SK-N-SH treated with all-trans-retinoic acid at 6 μM for 48 hours (cell line): ENCODE results near the gene ZNF708.
"Not testable (repeated sequence)": the region's sequence is repeated elsewhere in the genome, so short reads cannot be mapped to it uniquely, and the experiment has no call there.

Experiments
- ATAC-seq: fragments of 200-7000 bp; cut with Tn5 transposase; 3 replicates; pipeline ENCODE4 v1.9.1; 2020; ENCODE audit warnings: mild to moderate bottlenecking, moderate library complexity
- ARNTL ChIP-seq: fragments of 450-650 bp; formaldehyde crosslinking; IDR thresholded peaks from 2 replicates; pipeline ENCODE4 v1.5.0; 2020; ENCODE audit warnings: low read depth, mild to moderate bottlenecking, moderate library complexity, borderline replicate concordance
- BACH2 ChIP-seq: fragments of 250-450 bp; sonication (Bioruptor Pico); IDR thresholded peaks from 2 replicates; pipeline ENCODE4 v1.9.0; 2021; ENCODE audit warnings: mild to moderate bottlenecking, borderline replicate concordance
- ESRRG ChIP-seq: fragments of 250-450 bp; sonication (Bioruptor Pico); IDR thresholded peaks from 2 replicates; pipeline ENCODE4 v1.6.1; 2021; ENCODE audit warnings: mild to moderate bottlenecking
- GLIS3 ChIP-seq: fragments of 250-450 bp; sonication (Bioruptor Pico); IDR thresholded peaks from 2 replicates; pipeline ENCODE4 v1.5.0; 2020; ENCODE audit warnings: mild to moderate bottlenecking, moderate library complexity
- ISL1 ChIP-seq: fragments of 250-450 bp; sonication (Bioruptor Pico); IDR thresholded peaks from 2 replicates; pipeline ENCODE4 v2.1.2; 2022; ENCODE audit warnings: mild to moderate bottlenecking, moderate library complexity
- OSR1 ChIP-seq: fragments of 250-450 bp; sonication (Bioruptor Pico); IDR thresholded peaks from 2 replicates; pipeline ENCODE4 v1.8.0; 2022; ENCODE audit warnings: moderate library complexity, mild to moderate bottlenecking, inconsistent platforms
- PPARA ChIP-seq: fragments of 250-450 bp; sonication (Bioruptor Pico); IDR thresholded peaks from 2 replicates; pipeline ENCODE4 v1.5.0; 2020; ENCODE audit warnings: mild to moderate bottlenecking, borderline replicate concordance
- RARB ChIP-seq: fragments of 250-450 bp; sonication (Bioruptor Pico); IDR thresholded peaks from 2 replicates; pipeline ENCODE4 v1.8.0; 2021; ENCODE audit warnings: mild to moderate bottlenecking, moderate library complexity
- SNAI2 ChIP-seq: fragments of 250-450 bp; sonication (Bioruptor Pico); IDR thresholded peaks from 2 replicates; pipeline ENCODE4 v1.5.0; 2020; ENCODE audit warnings: mild to moderate bottlenecking, moderate library complexity
- TCF4 ChIP-seq: fragments of 250-450 bp; sonication (Bioruptor Pico); IDR thresholded peaks from 2 replicates; pipeline ENCODE4 v1.8.0; 2021; ENCODE audit warnings: mild to moderate bottlenecking, moderate library complexity, borderline replicate concordance
- TOX ChIP-seq: fragments of 250-450 bp; sonication (Bioruptor Pico); IDR thresholded peaks from 2 replicates; pipeline ENCODE4 v1.8.0; 2021; ENCODE audit warnings: mild to moderate bottlenecking, moderate library complexity, borderline replicate concordance
- ZC3H10 ChIP-seq: fragments of 250-450 bp; sonication (Bioruptor Pico); IDR thresholded peaks from 2 replicates; pipeline ENCODE4 v1.5.1; 2021; ENCODE audit warnings: mild to moderate bottlenecking, moderate library complexity
- ZFP3 ChIP-seq: fragments of 250-450 bp; sonication (Bioruptor Pico); IDR thresholded peaks from 2 replicates; pipeline ENCODE4 v1.5.0; 2020; ENCODE audit warnings: mild to moderate bottlenecking, moderate library complexity
- ZFP30 ChIP-seq: fragments of 450-650 bp; formaldehyde crosslinking; IDR thresholded peaks from 2 replicates; pipeline ENCODE4 v1.5.0; 2022; ENCODE audit warnings: mild to moderate bottlenecking, moderate library complexity
- ZNF565 ChIP-seq: fragments of 450-650 bp; formaldehyde crosslinking; conservative IDR thresholded peaks from 2 replicates; pipeline ENCODE4 v1.5.0; 2020; ENCODE audit warnings: low read depth, mild to moderate bottlenecking, moderate library complexity
- ZNF70 ChIP-seq: fragments of 450-650 bp; formaldehyde crosslinking; IDR thresholded peaks from 2 replicates; pipeline ENCODE4 v1.5.0; 2020; ENCODE audit warnings: mild to moderate bottlenecking, moderate library complexity
- ZNF8 ChIP-seq: fragments of 450-650 bp; formaldehyde crosslinking; IDR thresholded peaks from 2 replicates; pipeline ENCODE4 v1.5.0; 2020; ENCODE audit warnings: mild to moderate bottlenecking, moderate library complexity
- TF ChIP-seq, protein P1 (sequence below): fragments of 250-450 bp; sonication (Bioruptor Pico); IDR thresholded peaks from 2 replicates; pipeline ENCODE4 v1.5.0; 2020; ENCODE audit warnings: mild to moderate bottlenecking, moderate library complexity
- TF ChIP-seq, protein P2 (sequence below): fragments of 250-450 bp; sonication (Bioruptor Pico); IDR thresholded peaks from 2 replicates; pipeline ENCODE4 v1.8.0; 2021; ENCODE audit warnings: low read depth, mild to moderate bottlenecking, moderate library complexity, borderline replicate concordance
- TF ChIP-seq, protein P3 (sequence below): fragments of 250-450 bp; sonication (Bioruptor Pico); IDR thresholded peaks from 2 replicates; pipeline ENCODE4 v1.8.0; 2020; ENCODE audit warnings: mild to moderate bottlenecking, moderate library complexity, borderline replicate concordance

The ZNF708 gene

GRCh38 chr19:21314676-21315075 is 14.5 kb downstream of the ZNF708 start (continued):
- TF ChIP-seq SNAI2 (CRISPR knock-in tag) = no peak
- no peak for TF ChIP-seq OSR1
- TF ChIP-seq, protein P1, sequence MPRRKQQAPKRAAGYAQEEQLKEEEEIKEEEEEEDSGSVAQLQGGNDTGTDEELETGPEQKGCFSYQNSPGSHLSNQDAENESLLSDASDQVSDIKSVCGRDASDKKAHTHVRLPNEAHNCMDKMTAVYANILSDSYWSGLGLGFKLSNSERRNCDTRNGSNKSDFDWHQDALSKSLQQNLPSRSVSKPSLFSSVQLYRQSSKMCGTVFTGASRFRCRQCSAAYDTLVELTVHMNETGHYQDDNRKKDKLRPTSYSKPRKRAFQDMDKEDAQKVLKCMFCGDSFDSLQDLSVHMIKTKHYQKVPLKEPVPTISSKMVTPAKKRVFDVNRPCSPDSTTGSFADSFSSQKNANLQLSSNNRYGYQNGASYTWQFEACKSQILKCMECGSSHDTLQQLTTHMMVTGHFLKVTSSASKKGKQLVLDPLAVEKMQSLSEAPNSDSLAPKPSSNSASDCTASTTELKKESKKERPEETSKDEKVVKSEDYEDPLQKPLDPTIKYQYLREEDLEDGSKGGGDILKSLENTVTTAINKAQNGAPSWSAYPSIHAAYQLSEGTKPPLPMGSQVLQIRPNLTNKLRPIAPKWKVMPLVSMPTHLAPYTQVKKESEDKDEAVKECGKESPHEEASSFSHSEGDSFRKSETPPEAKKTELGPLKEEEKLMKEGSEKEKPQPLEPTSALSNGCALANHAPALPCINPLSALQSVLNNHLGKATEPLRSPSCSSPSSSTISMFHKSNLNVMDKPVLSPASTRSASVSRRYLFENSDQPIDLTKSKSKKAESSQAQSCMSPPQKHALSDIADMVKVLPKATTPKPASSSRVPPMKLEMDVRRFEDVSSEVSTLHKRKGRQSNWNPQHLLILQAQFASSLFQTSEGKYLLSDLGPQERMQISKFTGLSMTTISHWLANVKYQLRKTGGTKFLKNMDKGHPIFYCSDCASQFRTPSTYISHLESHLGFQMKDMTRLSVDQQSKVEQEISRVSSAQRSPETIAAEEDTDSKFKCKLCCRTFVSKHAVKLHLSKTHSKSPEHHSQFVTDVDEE (CRISPR knock-in tag) = peak; percentile 19; the same call in 1 of the 2 replicates
- TF ChIP-seq ZFP3 = no peak
- TF ChIP-seq TCF4 = peak; percentile 64; the same call in 1 of the 2 replicates

DNA sequence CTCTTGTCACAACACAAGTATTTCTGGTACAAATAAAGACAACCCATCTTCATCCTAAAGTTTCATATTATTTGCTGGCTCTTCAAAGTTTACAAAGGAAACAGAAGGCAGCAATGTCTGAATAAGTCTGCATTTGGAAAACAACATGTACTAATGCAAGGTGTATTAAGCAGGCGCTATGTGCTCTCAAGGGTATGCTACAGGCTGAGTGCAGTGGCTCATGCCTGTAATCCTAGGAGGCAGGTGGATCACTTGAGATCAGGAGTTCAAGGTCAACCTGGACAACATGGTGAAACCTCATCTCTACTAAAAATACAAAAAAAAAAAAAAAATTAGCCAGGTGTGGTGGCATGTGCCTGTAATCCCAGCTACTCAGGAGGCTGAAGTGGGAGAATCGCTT is 16.4 kb downstream of the ZNF708 start:
- ATAC-seq = not testable (repeated sequence)

- TF ChIP-seq ESRRG (CRISPR knock-in tag) = no peak
- TF ChIP-seq ZNF8 = no peak
- no peak for TF ChIP-seq TCF4
- TF ChIP-seq RARB (CRISPR knock-in tag) = no peak
- no peak for TF ChIP-seq ISL1 (CRISPR knock-in tag)
- no peak for TF ChIP-seq ZFP30 (CRISPR knock-in tag)
- TF ChIP-seq TOX (CRISPR knock-in tag) = no peak
- TF ChIP-seq ZC3H10 (CRISPR knock-in tag) = no peak
- no peak for TF ChIP-seq ZNF70 (CRISPR knock-in tag)
- TF ChIP-seq, protein P2, sequence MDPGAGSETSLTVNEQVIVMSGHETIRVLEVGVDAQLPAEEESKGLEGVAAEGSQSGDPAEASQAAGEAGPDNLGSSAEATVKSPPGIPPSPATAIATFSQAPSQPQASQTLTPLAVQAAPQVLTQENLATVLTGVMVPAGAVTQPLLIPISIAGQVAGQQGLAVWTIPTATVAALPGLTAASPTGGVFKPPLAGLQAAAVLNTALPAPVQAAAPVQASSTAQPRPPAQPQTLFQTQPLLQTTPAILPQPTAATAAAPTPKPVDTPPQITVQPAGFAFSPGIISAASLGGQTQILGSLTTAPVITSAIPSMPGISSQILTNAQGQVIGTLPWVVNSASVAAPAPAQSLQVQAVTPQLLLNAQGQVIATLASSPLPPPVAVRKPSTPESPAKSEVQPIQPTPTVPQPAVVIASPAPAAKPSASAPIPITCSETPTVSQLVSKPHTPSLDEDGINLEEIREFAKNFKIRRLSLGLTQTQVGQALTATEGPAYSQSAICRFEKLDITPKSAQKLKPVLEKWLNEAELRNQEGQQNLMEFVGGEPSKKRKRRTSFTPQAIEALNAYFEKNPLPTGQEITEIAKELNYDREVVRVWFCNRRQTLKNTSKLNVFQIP (CRISPR knock-in tag) = no peak
- TF ChIP-seq ARNTL (CRISPR knock-in tag) = no peak
- no peak for TF ChIP-seq ZNF565 (CRISPR knock-in tag)
- ATAC-seq = no peak
Observed at GRCh38 chr19:21308773-21309172, 20.4 kb downstream of the ZNF708 start.

DNA sequence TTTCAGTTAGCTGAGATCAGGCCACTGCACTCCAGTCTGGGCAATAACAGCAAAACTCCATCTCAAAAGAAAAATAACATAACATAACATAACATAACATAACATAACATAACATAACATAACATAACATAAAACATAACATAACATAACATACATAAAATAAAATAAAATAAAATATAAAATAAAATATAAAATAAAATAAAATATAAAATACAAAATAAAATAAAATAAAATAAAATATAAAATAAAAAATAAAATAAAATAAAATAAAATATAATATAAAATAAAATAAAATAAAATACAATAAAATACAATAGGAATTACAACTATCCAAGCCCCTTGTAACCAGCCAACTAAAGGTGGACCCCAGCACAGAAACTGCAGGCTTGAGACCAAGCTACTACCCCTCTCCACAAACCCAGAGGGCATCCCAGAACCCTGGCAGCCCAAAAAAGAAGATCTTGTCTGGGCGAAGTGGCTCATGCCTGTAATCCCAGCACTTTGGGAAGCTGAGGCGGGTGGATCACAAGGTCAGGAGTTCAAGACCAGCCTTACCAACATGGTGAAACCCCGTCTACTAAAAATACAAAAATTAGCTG is 22.2 kb downstream of the ZNF708 start:
- ATAC-seq = not testable (repeated sequence)

DNA sequence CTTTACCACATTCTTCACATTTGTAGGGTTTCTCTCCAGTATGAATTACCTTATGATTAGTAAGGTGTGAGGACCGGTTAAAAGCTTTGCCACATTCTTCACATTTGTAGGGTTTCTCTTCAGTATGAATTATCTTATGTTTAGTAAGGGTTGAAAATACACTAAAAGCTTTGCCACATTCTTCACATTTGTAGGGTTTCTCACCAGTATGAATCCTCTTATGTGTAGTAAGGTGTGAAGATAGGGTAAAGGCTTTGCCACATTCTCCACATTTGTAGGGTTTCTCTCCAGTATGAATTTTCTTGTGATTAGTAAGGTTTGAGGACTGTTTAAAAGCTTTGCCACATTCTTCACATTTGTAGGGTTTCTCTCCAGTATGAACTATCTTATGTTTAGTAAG is 35.4 kb downstream of the ZNF708 start:
- ATAC-seq = not testable (repeated sequence)

GRCh38 chr19:21269813-21270212 is 59.4 kb downstream of the ZNF708 start:
- TF ChIP-seq RARB (CRISPR knock-in tag) (no peak), PPARA (CRISPR knock-in tag) (no peak), GLIS3 (CRISPR knock-in tag) (no peak), ZNF8 (no peak)
- no peak for ATAC-seq

DNA sequence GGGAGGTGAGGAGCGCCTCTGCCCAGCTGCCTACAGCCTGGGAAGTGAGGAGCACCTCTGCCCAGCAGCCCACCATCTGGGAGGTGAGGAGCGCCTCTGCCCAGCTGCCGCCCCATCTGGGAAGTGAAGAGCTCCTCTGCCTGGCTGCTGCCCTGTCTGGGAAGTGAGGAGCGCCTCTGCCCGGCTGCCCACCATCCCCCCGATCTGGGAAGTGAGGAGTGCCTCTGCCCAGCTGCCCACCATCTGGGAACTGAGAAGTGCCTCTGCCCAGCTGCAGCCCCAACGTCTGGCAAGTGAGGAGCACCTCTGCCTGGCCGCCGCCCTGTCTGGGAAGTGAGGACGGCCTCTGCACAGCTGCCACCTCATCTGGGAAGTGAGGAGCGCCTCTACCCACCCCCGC is 64.3 kb downstream of the ZNF708 start:
- TF ChIP-seq SNAI2 (CRISPR knock-in tag) = no peak
- TF ChIP-seq ESRRG (CRISPR knock-in tag) = no peak
- TF ChIP-seq, protein P3, sequence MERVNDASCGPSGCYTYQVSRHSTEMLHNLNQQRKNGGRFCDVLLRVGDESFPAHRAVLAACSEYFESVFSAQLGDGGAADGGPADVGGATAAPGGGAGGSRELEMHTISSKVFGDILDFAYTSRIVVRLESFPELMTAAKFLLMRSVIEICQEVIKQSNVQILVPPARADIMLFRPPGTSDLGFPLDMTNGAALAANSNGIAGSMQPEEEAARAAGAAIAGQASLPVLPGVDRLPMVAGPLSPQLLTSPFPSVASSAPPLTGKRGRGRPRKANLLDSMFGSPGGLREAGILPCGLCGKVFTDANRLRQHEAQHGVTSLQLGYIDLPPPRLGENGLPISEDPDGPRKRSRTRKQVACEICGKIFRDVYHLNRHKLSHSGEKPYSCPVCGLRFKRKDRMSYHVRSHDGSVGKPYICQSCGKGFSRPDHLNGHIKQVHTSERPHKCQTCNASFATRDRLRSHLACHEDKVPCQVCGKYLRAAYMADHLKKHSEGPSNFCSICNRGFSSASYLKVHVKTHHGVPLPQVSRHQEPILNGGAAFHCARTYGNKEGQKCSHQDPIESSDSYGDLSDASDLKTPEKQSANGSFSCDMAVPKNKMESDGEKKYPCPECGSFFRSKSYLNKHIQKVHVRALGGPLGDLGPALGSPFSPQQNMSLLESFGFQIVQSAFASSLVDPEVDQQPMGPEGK = no peak
- TF ChIP-seq TOX (CRISPR knock-in tag) = no peak
- TF ChIP-seq, protein P2 (CRISPR knock-in tag) = no peak
- no peak for TF ChIP-seq RARB (CRISPR knock-in tag)
- TF ChIP-seq BACH2 (CRISPR knock-in tag) = no peak
- no peak for TF ChIP-seq PPARA (CRISPR knock-in tag)
- TF ChIP-seq TCF4 = no peak
- TF ChIP-seq GLIS3 (CRISPR knock-in tag) = no peak
- TF ChIP-seq ZFP3 = no peak
- TF ChIP-seq ARNTL (CRISPR knock-in tag) = no peak
- TF ChIP-seq, all 23 proteins: peak for 0
- no peak for ATAC-seq
